GM12892 (cell line): Measurements from ENCODE around the gene NLRC5.

Experiments used
- POLR2A ChIP-seq: IDR thresholded peaks from 2 replicates; pipeline ENCODE4 v1.6.1; 2011; ENCODE audit warnings: low read depth, low read length, control low read depth
- TAF1 ChIP-seq: IDR thresholded peaks from 2 replicates; pipeline ENCODE4 v1.6.1; 2011; ENCODE audit warnings: low read depth, mild to moderate bottlenecking, control low read depth, low read length, borderline replicate concordance

DNA sequence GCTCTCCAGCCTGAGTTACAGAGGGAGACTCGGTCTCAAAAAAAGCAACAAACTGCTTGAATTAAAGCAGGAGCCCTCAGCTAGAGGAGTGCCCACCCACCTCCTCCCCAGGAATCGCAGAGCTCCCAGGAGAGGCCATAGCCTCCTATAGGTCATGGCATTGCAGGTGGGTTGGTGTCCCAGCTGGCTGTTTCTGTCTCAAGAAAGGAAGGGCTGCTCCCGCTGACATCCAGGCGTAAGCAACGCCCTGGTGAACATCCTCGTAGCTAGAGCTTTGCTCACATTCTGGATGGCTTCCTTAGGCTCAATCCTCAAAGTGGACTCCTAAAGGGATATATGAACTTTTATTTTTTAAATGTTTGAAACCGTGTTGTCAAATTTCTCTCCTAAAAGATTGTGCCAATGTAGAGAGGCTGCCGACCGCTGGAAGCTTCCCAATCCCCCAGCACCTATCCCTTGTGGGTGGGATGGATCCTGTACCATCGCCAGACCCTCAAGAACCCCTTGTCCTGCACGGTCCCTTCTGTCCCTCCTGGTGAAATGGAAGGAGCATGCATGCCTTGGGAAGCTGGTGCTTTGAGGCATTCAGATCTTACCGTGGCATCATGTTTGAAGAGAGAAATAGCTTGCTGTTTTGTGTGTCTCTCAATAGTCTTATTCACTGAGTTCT lies 5.9 kb downstream of the NLRC5 start:
- TF ChIP-seq TAF1 (no peak), POLR2A (no peak)
